COLO668 (cell line): ENCODE measurements around the gene RPSA.
"Not testable (repeated sequence)": the region's sequence is repeated elsewhere in the genome, so short reads cannot be mapped to it uniquely, and the experiment has no call there.

Experiments used
- DNase-seq: peaks from one replicate; lab custom pipeline; 2025; ENCODE audit not compliant: unreplicated experiment; lab: John Stamatoyannopoulos, UW

The RPSA gene

DNA sequence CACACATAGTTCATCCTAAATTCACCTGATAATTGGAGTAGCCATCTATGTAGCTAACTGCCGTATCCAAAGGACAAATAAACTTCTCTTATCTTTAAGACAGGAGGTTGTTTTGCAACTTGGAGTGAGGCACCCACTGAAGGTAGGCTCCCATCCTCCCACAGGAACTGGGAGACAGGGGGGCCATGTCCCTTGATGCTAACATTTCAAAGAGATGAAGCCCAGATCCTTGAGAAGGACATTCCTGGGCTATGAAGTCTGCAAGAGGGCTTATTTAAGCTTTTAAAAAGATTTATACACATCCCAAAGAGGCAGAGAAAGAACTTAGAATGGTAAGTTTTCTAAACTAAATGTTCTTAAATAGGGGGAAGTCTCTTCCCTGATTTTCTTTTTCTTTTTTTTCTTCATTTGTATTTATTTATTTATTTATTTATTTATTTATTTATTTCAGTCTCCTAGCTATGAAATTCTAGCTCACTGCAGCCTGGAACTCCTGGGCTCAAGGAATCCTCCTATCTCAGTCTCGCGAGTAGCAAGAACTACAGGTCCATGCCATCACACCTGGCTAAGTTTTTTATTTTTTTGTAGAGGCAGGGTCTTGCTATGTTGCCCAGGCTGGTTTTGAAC is 48.2 kb downstream of the RPSA start:
- no peak for DNase-seq

- no peak for DNase-seq
Measured at GRCh38 chr3:39456159-39456558, 49.6 kb downstream of the RPSA start.

- DNase-seq, result no peak
Measured at GRCh38 chr3:39457361-39457760, 50.8 kb downstream of the RPSA start.

GRCh38 chr3:39458579-39458978 is 52.1 kb downstream of the RPSA start:
- DNase-seq, result not testable (repeated sequence)

DNA sequence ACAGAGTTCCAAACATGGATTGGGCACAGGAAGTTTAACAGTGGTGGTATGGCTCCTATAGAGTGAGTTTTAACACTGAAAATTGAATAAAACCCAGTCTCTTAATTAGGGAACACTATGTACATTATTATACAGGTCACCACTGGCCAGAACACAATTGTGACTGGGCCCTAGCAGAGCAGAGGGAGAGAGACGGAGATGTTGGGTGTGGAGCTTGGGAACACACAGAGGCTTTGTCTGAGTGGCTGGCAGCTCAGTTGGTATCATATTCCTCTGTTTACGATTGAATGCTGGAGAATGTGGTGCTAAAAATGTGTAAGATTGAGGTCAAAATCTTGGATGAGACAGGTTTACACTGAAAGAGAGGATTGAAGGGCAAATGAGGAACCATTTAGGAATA is 54.2 kb downstream of the RPSA start:
- no peak for DNase-seq
